ENCODE results near the gene BCAS3.

- TF ChIP-seq ZFP3 (CRISPR knock-in tag; IDR thresholded peaks at IDR 0.05) (no peak), TOX (CRISPR knock-in tag; IDR thresholded peaks at IDR 0.05; ENCODE audit: borderline replicate concordance) (no peak), PATZ1 (CRISPR knock-in tag; IDR thresholded peaks at IDR 0.05; ENCODE audit: borderline replicate concordance) (no peak), ESRRG (CRISPR knock-in tag; IDR thresholded peaks at IDR 0.05) (no peak), ZNF8 (CRISPR knock-in tag; IDR thresholded peaks at IDR 0.05) (no peak), CSDC2 (CRISPR knock-in tag; IDR thresholded peaks at IDR 0.05) (no peak), ZFP30 (CRISPR knock-in tag; IDR thresholded peaks at IDR 0.05) (no peak), ARNTL (CRISPR knock-in tag; IDR thresholded peaks at IDR 0.05; ENCODE audit: borderline replicate concordance, low read depth) (no peak), PPARA (CRISPR knock-in tag; IDR thresholded peaks at IDR 0.05; ENCODE audit: borderline replicate concordance) (no peak), POU6F1 (CRISPR knock-in tag; IDR thresholded peaks at IDR 0.05; ENCODE audit: borderline replicate concordance, low read depth) (no peak)
- TF ChIP-seq, protein P1, sequence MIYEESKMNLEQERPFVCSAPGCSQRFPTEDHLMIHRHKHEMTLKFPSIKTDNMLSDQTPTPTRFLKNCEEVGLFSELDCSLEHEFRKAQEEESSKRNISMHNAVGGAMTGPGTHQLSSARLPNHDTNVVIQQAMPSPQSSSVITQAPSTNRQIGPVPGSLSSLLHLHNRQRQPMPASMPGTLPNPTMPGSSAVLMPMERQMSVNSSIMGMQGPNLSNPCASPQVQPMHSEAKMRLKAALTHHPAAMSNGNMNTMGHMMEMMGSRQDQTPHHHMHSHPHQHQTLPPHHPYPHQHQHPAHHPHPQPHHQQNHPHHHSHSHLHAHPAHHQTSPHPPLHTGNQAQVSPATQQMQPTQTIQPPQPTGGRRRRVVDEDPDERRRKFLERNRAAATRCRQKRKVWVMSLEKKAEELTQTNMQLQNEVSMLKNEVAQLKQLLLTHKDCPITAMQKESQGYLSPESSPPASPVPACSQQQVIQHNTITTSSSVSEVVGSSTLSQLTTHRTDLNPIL (CRISPR knock-in tag; IDR thresholded peaks at IDR 0.05; ENCODE audit: low read depth) = no peak
- TF ChIP-seq, protein P2, sequence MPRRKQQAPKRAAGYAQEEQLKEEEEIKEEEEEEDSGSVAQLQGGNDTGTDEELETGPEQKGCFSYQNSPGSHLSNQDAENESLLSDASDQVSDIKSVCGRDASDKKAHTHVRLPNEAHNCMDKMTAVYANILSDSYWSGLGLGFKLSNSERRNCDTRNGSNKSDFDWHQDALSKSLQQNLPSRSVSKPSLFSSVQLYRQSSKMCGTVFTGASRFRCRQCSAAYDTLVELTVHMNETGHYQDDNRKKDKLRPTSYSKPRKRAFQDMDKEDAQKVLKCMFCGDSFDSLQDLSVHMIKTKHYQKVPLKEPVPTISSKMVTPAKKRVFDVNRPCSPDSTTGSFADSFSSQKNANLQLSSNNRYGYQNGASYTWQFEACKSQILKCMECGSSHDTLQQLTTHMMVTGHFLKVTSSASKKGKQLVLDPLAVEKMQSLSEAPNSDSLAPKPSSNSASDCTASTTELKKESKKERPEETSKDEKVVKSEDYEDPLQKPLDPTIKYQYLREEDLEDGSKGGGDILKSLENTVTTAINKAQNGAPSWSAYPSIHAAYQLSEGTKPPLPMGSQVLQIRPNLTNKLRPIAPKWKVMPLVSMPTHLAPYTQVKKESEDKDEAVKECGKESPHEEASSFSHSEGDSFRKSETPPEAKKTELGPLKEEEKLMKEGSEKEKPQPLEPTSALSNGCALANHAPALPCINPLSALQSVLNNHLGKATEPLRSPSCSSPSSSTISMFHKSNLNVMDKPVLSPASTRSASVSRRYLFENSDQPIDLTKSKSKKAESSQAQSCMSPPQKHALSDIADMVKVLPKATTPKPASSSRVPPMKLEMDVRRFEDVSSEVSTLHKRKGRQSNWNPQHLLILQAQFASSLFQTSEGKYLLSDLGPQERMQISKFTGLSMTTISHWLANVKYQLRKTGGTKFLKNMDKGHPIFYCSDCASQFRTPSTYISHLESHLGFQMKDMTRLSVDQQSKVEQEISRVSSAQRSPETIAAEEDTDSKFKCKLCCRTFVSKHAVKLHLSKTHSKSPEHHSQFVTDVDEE (CRISPR knock-in tag; IDR thresholded peaks at IDR 0.05) = no peak
- TF ChIP-seq, protein P3, sequence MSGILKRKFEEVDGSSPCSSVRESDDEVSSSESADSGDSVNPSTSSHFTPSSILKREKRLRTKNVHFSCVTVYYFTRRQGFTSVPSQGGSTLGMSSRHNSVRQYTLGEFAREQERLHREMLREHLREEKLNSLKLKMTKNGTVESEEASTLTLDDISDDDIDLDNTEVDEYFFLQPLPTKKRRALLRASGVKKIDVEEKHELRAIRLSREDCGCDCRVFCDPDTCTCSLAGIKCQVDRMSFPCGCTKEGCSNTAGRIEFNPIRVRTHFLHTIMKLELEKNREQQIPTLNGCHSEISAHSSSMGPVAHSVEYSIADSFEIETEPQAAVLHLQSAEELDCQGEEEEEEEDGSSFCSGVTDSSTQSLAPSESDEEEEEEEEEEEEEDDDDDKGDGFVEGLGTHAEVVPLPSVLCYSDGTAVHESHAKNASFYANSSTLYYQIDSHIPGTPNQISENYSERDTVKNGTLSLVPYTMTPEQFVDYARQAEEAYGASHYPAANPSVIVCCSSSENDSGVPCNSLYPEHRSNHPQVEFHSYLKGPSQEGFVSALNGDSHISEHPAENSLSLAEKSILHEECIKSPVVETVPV (CRISPR knock-in tag; IDR thresholded peaks at IDR 0.05) = no peak
Measured at GRCh38 chr17:60947543-60947942, 269.9 kb downstream of the BCAS3 start.
